Mesendoderm (in vitro differentiated cells): ENCODE measurements around the gene SLC39A11.

Source experiments
- DNase-seq: peaks from one replicate; pipeline ENCODE4 v3.0.0; 2013
- H2AK5ac ChIP-seq: 2 replicates; pipeline ENCODE4 v1.6.1; 2013; ENCODE audit warnings: low read length, inconsistent platforms
- H2BK120ac ChIP-seq: 2 replicates; pipeline ENCODE4 v1.6.1; 2013; ENCODE audit warnings: low read depth, mild to moderate bottlenecking, low read length, moderate library complexity, mixed read lengths
- H2BK15ac ChIP-seq: replicated peaks from 2 replicates; pipeline ENCODE4 v1.6.1; 2013; ENCODE audit warnings: low read depth, mild to moderate bottlenecking, moderate library complexity
- H2BK5ac ChIP-seq: 2 replicates; pipeline ENCODE4 v1.6.1; 2013; ENCODE audit warnings: low read length, inconsistent platforms
- H3K18ac ChIP-seq: 2 replicates; pipeline ENCODE4 v1.6.1; 2013; ENCODE audit warnings: mild to moderate bottlenecking, low read length, mixed read lengths
- H3K23ac ChIP-seq: one replicate; pipeline ENCODE4 v1.6.1; 2013; ENCODE audit warnings: low read length
- H3K27ac ChIP-seq: 2 replicates; pipeline ENCODE4 v1.5.1; 2013; ENCODE audit warnings: low read depth, mild to moderate bottlenecking, inconsistent platforms, low read length, moderate library complexity
- H3K27me3 ChIP-seq: 2 replicates; pipeline ENCODE4 v1.6.1; 2013; ENCODE audit warnings: low read length, control low read depth, mild to moderate bottlenecking, inconsistent platforms; ENCODE audit not compliant: insufficient read depth, poor library complexity
- H3K36me3 ChIP-seq: 2 replicates; pipeline ENCODE4 v1.6.1; 2013; ENCODE audit warnings: low read length, inconsistent platforms; ENCODE audit not compliant: control insufficient read depth, insufficient read depth
- H3K4ac ChIP-seq: one replicate; pipeline ENCODE4 v1.6.1; 2013; ENCODE audit warnings: low read depth, mild to moderate bottlenecking, low read length, moderate library complexity
- H3K4me1 ChIP-seq: 2 replicates; pipeline ENCODE4 v1.6.1; 2013; ENCODE audit warnings: low read depth, low read length, inconsistent platforms; ENCODE audit not compliant: control insufficient read depth
- H3K4me2 ChIP-seq: 2 replicates; pipeline ENCODE4 v1.6.1; 2013; ENCODE audit warnings: low read length
- H3K4me3 ChIP-seq: 2 replicates; pipeline ENCODE4 v1.5.1; 2013; ENCODE audit warnings: mild to moderate bottlenecking, low read length
- H3K56ac ChIP-seq: one replicate; pipeline ENCODE4 v1.6.1; 2013; ENCODE audit warnings: low read length
- H3K79me1 ChIP-seq: 2 replicates; pipeline ENCODE4 v1.6.1; 2013; ENCODE audit warnings: low read length, inconsistent platforms
- H3K79me2 ChIP-seq: 2 replicates; pipeline ENCODE4 v1.6.1; 2013; ENCODE audit warnings: mild to moderate bottlenecking, low read length; ENCODE audit not compliant: control insufficient read depth, insufficient read depth
- H3K9ac ChIP-seq: 2 replicates; pipeline ENCODE4 v1.6.1; 2013; ENCODE audit warnings: low read length, inconsistent platforms
- H4K5ac ChIP-seq: one replicate; pipeline ENCODE4 v1.6.1; 2013; ENCODE audit warnings: low read length
- H4K8ac ChIP-seq: one replicate; pipeline ENCODE4 v1.6.1; 2013; ENCODE audit warnings: low read depth, mild to moderate bottlenecking, control low read depth, low read length, moderate library complexity
- WGBS: extraction: QIAGEN DNeasy Blood & Tissue Kit; methylation state at CpG from one replicate; pipeline ENCODE4 v1.1.7; 2013; ENCODE audit warnings: low lambda C conversion rate, missing lambda C conversion rate; ENCODE audit not compliant: insufficient coverage; ENCODE audit errors: extremely low coverage; 5-methylcytosine and 5-hydroxymethylcytosine counted together

Gene SLC39A11

DNA sequence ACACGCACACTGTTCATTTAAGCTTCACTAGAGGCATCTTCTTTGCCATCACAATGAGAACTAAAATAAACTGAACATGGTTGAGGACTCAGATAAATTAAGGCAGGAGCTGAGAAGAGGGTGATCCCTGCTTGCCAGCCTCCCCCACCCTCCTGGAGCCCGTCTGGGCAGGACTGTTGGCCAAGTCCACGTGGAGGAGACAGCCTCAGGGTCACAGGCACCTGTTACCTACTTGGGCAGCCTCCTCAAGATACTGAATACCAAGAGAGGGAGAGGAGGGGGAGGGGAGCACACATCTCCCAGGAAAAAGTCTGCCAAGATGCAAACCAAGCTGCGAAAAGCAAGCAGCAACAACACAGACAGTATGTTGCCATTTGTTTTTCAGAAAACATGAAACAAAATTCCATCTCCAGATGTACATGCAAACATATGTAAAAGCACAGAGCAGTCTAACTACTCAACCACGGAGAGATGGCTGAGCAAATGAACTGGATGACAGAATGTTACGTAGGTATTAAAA, 67.4 kb downstream of the SLC39A11 start:
- H4K8ac ChIP-seq, result no peak overlapping the region
- H3K4me3 ChIP-seq, result no peak overlapping the region
- no peak overlapping the region for H3K4ac ChIP-seq
- H2BK15ac ChIP-seq, result no peak overlapping the region
- no peak overlapping the region for H3K23ac ChIP-seq
- no peak overlapping the region for H3K56ac ChIP-seq
- no peak overlapping the region for H4K5ac ChIP-seq
- no peak overlapping the region for H2BK5ac ChIP-seq
- no peak overlapping the region for H2AK5ac ChIP-seq
- H3K36me3 ChIP-seq, result no peaks in the 10 kb centered on the region
- H3K79me2 ChIP-seq, result no peaks in the 10 kb centered on the region
- H3K4me2 ChIP-seq, result no peak overlapping the region
- no peak overlapping the region for H3K9ac ChIP-seq
- no peaks in the 10 kb centered on the region for H3K79me1 ChIP-seq
- DNase-seq, result no peak
- no peak overlapping the region for H3K27ac ChIP-seq
- H3K4me1 ChIP-seq, result no peaks in the 10 kb centered on the region
- H3K18ac ChIP-seq, result no peak overlapping the region
- no peak overlapping the region for H2BK120ac ChIP-seq
- WGBS, result no CpG with 5 or more reads among the region's 6 CpGs
- H3K27me3 ChIP-seq, result no peaks in the 10 kb centered on the region

DNA sequence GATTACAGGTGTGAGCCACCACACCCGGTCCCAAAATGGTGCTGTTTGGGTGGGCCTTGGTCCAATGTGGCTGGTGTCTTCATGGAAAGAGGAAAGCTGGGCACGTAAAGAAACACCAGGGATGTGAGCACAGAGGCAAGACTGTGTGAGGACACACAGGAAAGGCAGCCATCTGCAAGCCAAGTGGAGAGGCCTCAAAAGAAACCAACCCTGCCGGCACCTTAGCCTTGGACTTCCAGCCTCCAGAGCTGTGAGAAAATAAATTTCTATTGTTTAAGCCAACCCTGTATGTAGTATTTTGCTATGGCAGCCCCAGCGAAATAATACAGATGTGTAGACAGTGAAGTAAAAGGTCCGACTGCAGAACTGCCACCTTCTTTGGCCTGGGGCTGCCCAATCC, 68.7 kb downstream of the SLC39A11 start:
- Histone ChIP-seq H3K4me2 (no peak overlapping the region), H3K4me3 (no peak overlapping the region), H3K36me3 (no peaks in the 10 kb centered on the region), H3K18ac (no peak overlapping the region), H3K56ac (no peak overlapping the region), H2BK5ac (no peak overlapping the region), H2AK5ac (no peak overlapping the region), H2BK15ac (no peak overlapping the region), H2BK120ac (no peak overlapping the region), H4K8ac (no peak overlapping the region), H3K4ac (no peak overlapping the region), H3K79me2 (no peaks in the 10 kb centered on the region), H3K23ac (no peak overlapping the region), H3K9ac (no peak overlapping the region), H3K4me1 (no peaks in the 10 kb centered on the region), H3K79me1 (no peaks in the 10 kb centered on the region), H3K27me3 (no peaks in the 10 kb centered on the region), H3K27ac (no peak overlapping the region), H4K5ac (no peak overlapping the region)
- no peak for DNase-seq
- WGBS, result no CpG with 5 or more reads among the region's 5 CpGs

DNA sequence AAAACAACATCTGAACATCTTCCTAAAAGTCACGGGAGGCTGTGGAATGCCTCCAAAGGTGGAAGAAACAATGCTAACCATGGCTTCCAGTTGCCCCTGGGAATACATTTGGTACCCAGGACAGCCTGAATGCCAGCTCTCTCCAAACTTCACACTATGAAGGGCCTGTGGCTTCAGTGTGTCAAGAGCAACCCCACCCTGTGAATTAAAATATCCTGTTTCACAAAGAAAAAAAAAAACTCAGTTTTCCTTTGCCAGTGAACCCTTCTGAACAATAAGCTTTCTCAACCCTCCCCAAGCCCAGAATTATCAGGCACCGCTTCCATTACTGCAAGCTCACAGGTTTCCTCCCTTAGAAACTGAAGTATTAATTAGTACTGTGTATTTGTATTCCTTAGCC, 69.8 kb downstream of the SLC39A11 start:
- no peak overlapping the region for H3K4me3 ChIP-seq
- H3K23ac ChIP-seq, result no peak overlapping the region
- no peak overlapping the region for H2BK15ac ChIP-seq
- H3K56ac ChIP-seq, result no peak overlapping the region
- H4K8ac ChIP-seq, result no peak overlapping the region
- WGBS, result no CpG with 5 or more reads among the region's 2 CpGs
- H3K27ac ChIP-seq, result no peak overlapping the region
- no peak overlapping the region for H4K5ac ChIP-seq
- H3K18ac ChIP-seq, result no peak overlapping the region
- no peaks in the 10 kb centered on the region for H3K27me3 ChIP-seq
- no peak overlapping the region for H2BK120ac ChIP-seq
- H3K4me1 ChIP-seq, result no peaks in the 10 kb centered on the region
- H3K79me1 ChIP-seq, result no peaks in the 10 kb centered on the region
- H2BK5ac ChIP-seq, result no peak overlapping the region
- no peak overlapping the region for H2AK5ac ChIP-seq
- H3K4me2 ChIP-seq, result no peak overlapping the region
- no peaks in the 10 kb centered on the region for H3K79me2 ChIP-seq
- H3K36me3 ChIP-seq, result no peaks in the 10 kb centered on the region
- H3K9ac ChIP-seq, result no peak overlapping the region
- DNase-seq, result no peak
- no peak overlapping the region for H3K4ac ChIP-seq

DNA sequence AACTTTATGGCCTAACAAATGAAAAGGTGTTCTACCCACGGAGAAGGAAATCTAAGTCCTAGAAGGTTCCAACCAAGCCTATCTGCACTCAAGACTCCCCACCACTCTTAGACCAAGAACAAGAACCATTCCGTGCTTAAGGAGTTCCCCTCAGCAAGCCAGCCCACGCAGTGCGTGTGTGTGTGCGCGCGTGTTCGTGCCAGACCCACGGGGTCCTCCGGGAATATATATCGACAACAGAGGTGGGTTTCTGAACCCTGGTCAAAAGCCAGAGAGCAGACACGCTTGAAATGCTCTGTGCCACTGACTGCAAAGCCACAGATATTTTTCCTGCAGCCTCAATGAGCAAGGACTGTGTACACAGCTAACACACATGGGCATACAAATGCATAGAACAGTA, 70.7 kb downstream of the SLC39A11 start:
- H4K8ac ChIP-seq, result no peak overlapping the region
- no peak overlapping the region for H3K18ac ChIP-seq
- no CpG with 5 or more reads among the region's 12 CpGs for WGBS
- no peaks in the 10 kb centered on the region for H3K27me3 ChIP-seq
- no peak overlapping the region for H2BK15ac ChIP-seq
- no peak overlapping the region for H3K27ac ChIP-seq
- no peak for DNase-seq
- H3K56ac ChIP-seq, result no peak overlapping the region
- H2AK5ac ChIP-seq, result no peak overlapping the region
- no peak overlapping the region for H3K4me3 ChIP-seq
- no peaks in the 10 kb centered on the region for H3K4me1 ChIP-seq
- H3K79me2 ChIP-seq, result no peaks in the 10 kb centered on the region
- no peaks in the 10 kb centered on the region for H3K79me1 ChIP-seq
- H3K9ac ChIP-seq, result no peak overlapping the region
- no peak overlapping the region for H3K4me2 ChIP-seq
- no peak overlapping the region for H2BK120ac ChIP-seq
- no peak overlapping the region for H3K4ac ChIP-seq
- H4K5ac ChIP-seq, result no peak overlapping the region
- no peak overlapping the region for H2BK5ac ChIP-seq
- no peak overlapping the region for H3K23ac ChIP-seq
- no peaks in the 10 kb centered on the region for H3K36me3 ChIP-seq

DNA sequence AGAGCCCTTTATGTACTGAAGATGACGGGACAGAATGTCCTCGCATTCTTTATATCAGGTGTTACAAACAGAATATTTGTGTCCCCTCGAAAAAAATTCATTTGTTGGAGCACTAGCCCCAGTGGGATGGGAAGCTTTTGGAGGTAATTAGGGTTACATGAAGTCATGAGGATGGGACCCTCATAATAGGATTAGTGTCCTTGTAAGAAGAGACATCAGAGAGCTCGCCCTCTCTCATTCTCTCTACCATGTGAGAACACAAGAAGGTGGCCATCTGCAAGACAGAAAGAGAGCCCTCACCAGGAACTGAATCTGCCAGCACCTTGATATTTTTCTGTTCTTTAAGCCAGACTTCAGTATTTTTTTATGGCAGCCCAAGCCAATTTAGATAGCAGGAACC, 72.4 kb downstream of the SLC39A11 start:
- H4K8ac ChIP-seq, result no peak overlapping the region
- no peak overlapping the region for H3K27ac ChIP-seq
- no peaks in the 10 kb centered on the region for H3K4me1 ChIP-seq
- H3K79me1 ChIP-seq, result no peaks in the 10 kb centered on the region
- no peaks in the 10 kb centered on the region for H3K27me3 ChIP-seq
- no peak overlapping the region for H3K4me3 ChIP-seq
- no peaks in the 10 kb centered on the region for H3K79me2 ChIP-seq
- H3K36me3 ChIP-seq, result no peaks in the 10 kb centered on the region
- H3K23ac ChIP-seq, result no peak overlapping the region
- H3K4ac ChIP-seq, result no peak overlapping the region
- no peak overlapping the region for H2BK120ac ChIP-seq
- H2AK5ac ChIP-seq, result no peak overlapping the region
- no peak overlapping the region for H3K4me2 ChIP-seq
- no peak overlapping the region for H2BK15ac ChIP-seq
- no peak for DNase-seq
- WGBS, result no CpG with 5 or more reads among the region's 4 CpGs
- H4K5ac ChIP-seq, result no peak overlapping the region
- H3K9ac ChIP-seq, result no peak overlapping the region
- H2BK5ac ChIP-seq, result no peak overlapping the region
- no peak overlapping the region for H3K56ac ChIP-seq
- no peak overlapping the region for H3K18ac ChIP-seq

DNA sequence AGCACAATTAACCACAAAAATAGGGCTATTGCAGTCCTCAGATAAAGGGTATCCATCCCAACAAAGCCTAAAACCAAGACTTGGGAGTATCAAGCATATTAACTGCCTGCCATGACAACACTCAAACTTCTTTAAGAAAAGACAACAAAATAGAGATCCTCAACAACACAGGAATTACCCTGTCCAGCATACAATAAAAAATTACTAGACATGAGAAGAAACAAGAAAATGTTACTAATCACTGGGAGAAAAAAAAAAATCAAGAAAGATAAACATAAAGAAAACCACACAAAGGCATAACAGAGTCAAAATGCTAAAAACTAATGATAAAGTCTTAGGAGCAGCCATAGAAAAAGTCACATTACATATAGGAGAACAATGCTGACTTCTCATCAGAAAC, 73.9 kb downstream of the SLC39A11 start:
- Histone ChIP-seq H3K27me3 (no peaks in the 10 kb centered on the region), H3K9ac (no peak overlapping the region), H3K4me1 (peaks cover 2% of the 10 kb centered on the region), H3K4me3 (no peak overlapping the region), H2BK5ac (no peak overlapping the region), H3K79me1 (no peaks in the 10 kb centered on the region), H3K4me2 (no peak overlapping the region), H3K23ac (no peak overlapping the region), H3K79me2 (no peaks in the 10 kb centered on the region), H4K8ac (no peak overlapping the region), H3K18ac (no peak overlapping the region), H4K5ac (no peak overlapping the region), H3K56ac (no peak overlapping the region), H2BK120ac (no peak overlapping the region), H2BK15ac (no peak overlapping the region), H3K27ac (no peak overlapping the region), H3K36me3 (no peaks in the 10 kb centered on the region), H2AK5ac (no peak overlapping the region), H3K4ac (no peak overlapping the region)
- DNase-seq, result no peak
